ENCODE results near the gene GATAD1.

DNA sequence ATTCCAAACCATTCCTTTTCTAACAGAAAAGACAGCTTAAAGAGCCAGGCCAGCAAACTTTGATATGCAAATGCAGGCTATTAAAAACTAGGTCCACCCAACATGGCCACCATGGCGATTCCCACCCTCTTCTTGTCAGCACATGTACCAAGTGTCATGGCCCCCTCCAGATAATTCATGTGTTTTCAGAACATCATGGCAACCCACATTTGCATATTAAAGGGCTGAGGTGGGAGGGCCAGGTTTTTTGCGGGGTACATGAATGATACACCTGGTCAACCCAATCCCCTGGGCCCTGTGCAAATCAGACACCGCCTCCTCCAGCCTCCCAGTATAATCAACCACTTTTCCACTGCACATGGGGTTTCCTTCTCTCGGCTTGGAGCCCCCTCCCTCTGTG is 31.4 kb downstream of the GATAD1 start:
- TF ChIP-seq POLR2A (IDR thresholded peaks at IDR 0.05) (no peak), CTCF (IDR thresholded peaks at IDR 0.05) (no peak)
